Measurements from ENCODE around the gene IL3.

GRCh38 chr5:132079619-132080018 lies 19.2 kb downstream of the IL3 start:
- TF ChIP-seq EZH2 (IDR thresholded peaks at IDR 0.05; ENCODE audit: insufficient read depth, poor library complexity, severe bottlenecking) = no peak
- TF ChIP-seq EZH2phosphoT487 (IDR thresholded peaks at IDR 0.05; ENCODE audit: insufficient read depth, low read depth) = no peak
